Stimulated activated naive CD8-positive, alpha-beta T cell treated with anti-CD3 and anti-CD28 coated beads, Interleukin-15, Interleukin-2, amounts not matched to agents 100 ng/mL and 50 ng/mL, for 24 hours (primary cell): ENCODE results near the gene ATF6B.
"Not testable (repeated sequence)": the region's sequence is repeated elsewhere in the genome, so short reads cannot be mapped to it uniquely, and the experiment has no call there.

Experiments used
- H3K27ac Mint-ChIP-seq: one replicate; pipeline ENCODE4 v1.8.0; 2021; ENCODE audit warnings: mild to moderate bottlenecking, mixed read lengths
- H3K27me3 Mint-ChIP-seq: one replicate; pipeline ENCODE4 v1.8.0; 2021; ENCODE audit warnings: mixed read lengths
- H3K36me3 Mint-ChIP-seq: one replicate; pipeline ENCODE4 v1.8.0; 2021; ENCODE audit warnings: low read depth, mixed read lengths
- H3K4me1 Mint-ChIP-seq: one replicate; pipeline ENCODE4 v1.8.0; 2021; ENCODE audit warnings: low read depth, mixed read lengths
- H3K4me3 Mint-ChIP-seq: one replicate; pipeline ENCODE4 v1.8.0; 2021; ENCODE audit warnings: mild to moderate bottlenecking, mixed read lengths
- H3K9me3 Mint-ChIP-seq: one replicate; pipeline ENCODE4 v1.8.0; 2021; ENCODE audit warnings: mixed read lengths

ATF6B gene

DNA sequence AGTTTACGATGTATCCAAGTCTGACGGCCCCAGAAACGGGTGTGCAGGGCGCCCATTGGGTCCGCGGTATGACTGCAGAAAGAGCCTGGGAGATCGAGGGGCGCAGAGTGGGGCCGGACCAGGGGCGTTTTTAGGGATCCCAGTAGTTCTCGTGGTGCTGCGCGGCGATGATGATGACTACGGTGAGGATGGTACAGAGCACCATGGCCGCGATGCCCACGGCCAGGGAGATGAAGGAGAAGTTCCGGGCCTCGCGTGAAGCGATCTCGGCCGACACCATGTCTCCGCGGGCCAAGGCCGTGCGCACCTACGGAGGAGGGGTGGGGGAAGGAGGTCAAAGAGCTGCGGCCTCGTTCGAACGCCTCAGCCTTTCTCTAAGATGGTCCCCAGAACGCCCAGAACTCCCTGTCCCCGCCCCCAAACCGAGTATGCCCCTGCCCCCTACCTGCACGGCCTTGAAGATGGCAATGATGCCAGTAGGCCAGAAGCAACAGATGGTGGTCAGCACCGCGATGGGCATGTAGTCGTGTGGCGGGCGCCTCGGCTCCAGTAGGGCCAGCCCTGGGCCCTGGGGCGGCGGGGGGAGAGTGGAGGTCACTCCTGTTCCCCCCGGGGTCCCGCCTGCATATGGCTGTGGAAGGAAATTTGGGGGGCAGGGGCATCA is 21.2 kb upstream of the ATF6B start:
- Mint-ChIP-seq H3K4me1 (peaks cover 48% of the 10 kb centered on the region), H3K27me3 (peaks cover 36% of the 10 kb centered on the region), H3K36me3 (no peaks in the 10 kb centered on the region), H3K27ac (no peak overlapping the region), H3K4me3 (peak overlapping the region; percentile 77), H3K9me3 (no peaks in the 10 kb centered on the region)

- Mint-ChIP-seq H3K27me3 (peaks cover 36% of the 10 kb centered on the region), H3K9me3 (no peaks in the 10 kb centered on the region), H3K4me1 (peaks cover 46% of the 10 kb centered on the region), H3K27ac (no peak overlapping the region), H3K4me3 (peak overlapping the region; percentile 77), H3K36me3 (no peaks in the 10 kb centered on the region)
Measured at GRCh38 chr6:32148289-32149091, 20.4 kb upstream of the ATF6B start.

GRCh38 chr6:32147401-32148132 is 19.5 kb upstream of the ATF6B start:
- Mint-ChIP-seq H3K4me1 (peaks cover 37% of the 10 kb centered on the region), H3K9me3 (no peaks in the 10 kb centered on the region), H3K27me3 (peaks cover 31% of the 10 kb centered on the region), H3K27ac (no peak overlapping the region), H3K36me3 (no peaks in the 10 kb centered on the region), H3K4me3 (no peak overlapping the region)

DNA sequence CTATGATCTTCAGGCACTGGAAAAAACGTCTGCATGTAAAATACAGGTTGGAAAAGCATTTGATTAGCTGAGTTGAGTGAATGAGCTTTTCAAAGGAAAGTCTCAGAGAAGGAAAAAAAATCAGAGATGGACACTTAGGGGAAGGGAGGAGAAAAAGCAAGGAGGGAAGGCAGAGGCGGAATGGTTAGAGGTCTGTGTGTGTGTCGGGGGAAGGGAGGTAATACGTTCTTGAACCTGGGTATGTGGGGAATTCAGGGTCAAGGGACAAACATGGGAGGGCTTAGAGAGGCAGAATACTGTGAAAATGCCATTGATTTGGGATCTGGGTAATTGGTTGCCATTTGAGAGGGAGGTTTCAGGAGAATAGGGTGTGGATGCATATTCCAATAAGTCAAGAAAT is 18.6 kb upstream of the ATF6B start:
- Mint-ChIP-seq H3K27ac (no peak overlapping the region), H3K4me1 (peaks cover 30% of the 10 kb centered on the region), H3K4me3 (no peak overlapping the region), H3K36me3 (no peaks in the 10 kb centered on the region), H3K9me3 (no peaks in the 10 kb centered on the region), H3K27me3 (peaks cover 31% of the 10 kb centered on the region)

DNA sequence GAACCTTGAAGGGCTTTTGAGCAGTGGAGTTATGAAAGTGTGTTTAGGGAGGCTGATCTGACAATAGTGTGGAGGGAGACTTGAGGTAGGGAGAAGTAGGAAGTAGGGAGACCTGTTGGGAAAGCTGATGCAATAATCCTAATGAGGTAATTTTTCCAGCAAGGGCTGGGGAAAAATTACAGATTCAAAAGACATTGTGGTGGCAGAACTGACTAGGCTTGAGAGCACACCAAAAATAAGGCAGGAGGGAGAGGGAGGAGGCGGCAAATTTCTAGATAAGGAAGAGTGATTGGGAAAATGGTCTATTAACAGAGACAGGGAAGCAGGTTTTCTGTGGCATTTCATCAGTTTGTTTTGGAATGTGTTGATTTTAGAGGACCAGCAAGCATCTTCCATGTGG is 18.2 kb upstream of the ATF6B start:
- peaks cover 28% of the 10 kb centered on the region for H3K4me1 Mint-ChIP-seq
- peak overlapping the region; percentile 2 for H3K27ac Mint-ChIP-seq

GRCh38 chr6:32144238-32144637 is 16.2 kb upstream of the ATF6B start:
- H3K36me3 Mint-ChIP-seq, H3K4me3 Mint-ChIP-seq, H3K27ac Mint-ChIP-seq, H3K9me3 Mint-ChIP-seq: not testable (repeated sequence)
- Mint-ChIP-seq H3K27me3 (peaks cover 24% of the 10 kb centered on the region), H3K4me1 (peaks cover 15% of the 10 kb centered on the region)

More for the DNA sequence above, 18.2 kb upstream of the ATF6B start:
- no peak overlapping the region for H3K4me3 Mint-ChIP-seq
- H3K36me3 Mint-ChIP-seq = no peaks in the 10 kb centered on the region
- H3K9me3 Mint-ChIP-seq = no peaks in the 10 kb centered on the region
- H3K27me3 Mint-ChIP-seq = peaks cover 31% of the 10 kb centered on the region

DNA sequence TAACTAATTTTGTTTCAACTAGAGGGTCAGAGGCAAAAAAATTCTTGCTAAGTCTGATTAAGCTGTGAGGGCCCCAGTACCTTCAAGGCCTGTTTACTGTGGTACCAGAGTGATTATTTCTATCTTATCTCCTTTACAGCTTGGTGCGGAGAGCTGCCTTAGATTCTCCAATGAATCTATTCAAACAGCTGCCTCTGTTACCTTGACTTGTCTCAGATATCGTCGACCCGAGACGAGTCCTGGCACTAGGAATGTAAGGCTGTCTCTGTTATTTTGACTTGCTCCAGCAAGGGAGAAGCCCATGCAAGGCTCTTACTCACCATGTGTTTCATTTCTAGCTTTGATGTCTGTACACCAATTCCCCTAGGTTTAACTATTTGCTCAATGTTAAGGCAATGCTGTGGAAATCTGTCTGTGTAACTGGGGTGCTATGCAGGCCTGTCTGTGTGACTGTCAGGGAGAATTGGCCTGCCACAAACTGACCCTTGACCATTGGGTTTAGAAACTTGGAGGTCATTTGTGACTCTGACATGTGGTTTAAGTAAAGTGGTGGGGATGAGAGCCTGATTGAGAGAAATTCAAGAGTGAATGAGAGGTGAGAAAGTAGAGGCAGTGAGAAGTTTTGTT is 12.5 kb upstream of the ATF6B start:
- peak overlapping the region; percentile 38 for H3K27ac Mint-ChIP-seq
- H3K36me3 Mint-ChIP-seq = no peaks in the 10 kb centered on the region
- no peaks in the 10 kb centered on the region for H3K4me1 Mint-ChIP-seq
- H3K4me3 Mint-ChIP-seq = no peak overlapping the region
- no peaks in the 10 kb centered on the region for H3K9me3 Mint-ChIP-seq
- H3K27me3 Mint-ChIP-seq = peaks cover 5% of the 10 kb centered on the region

DNA sequence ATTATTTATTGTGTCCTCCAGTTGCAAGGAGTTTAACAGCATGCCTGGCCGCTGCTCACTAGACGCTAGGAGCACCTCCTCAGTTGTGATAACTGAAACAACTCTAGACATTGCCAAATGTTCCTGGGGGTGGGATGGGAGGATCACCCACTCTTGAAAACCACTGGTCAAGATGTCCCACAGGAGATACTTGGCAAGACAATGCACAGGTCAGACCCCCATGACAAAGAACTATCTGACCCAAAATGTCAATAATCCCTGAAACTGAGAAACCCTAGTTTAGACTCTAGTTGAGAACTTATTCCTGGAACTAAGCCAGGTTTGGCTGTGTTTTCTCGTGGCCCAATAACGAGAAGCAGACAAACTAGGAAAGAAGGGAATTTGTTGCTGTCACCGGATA is 11.5 kb upstream of the ATF6B start:
- H3K4me1 Mint-ChIP-seq = no peaks in the 10 kb centered on the region
- no peak overlapping the region for H3K4me3 Mint-ChIP-seq
- no peaks in the 10 kb centered on the region for H3K36me3 Mint-ChIP-seq
- no peaks in the 10 kb centered on the region for H3K9me3 Mint-ChIP-seq
- H3K27ac Mint-ChIP-seq = no peak overlapping the region
- peaks cover 8% of the 10 kb centered on the region for H3K27me3 Mint-ChIP-seq

GRCh38 chr6:32137454-32137853 is 9.4 kb upstream of the ATF6B start:
- no peak overlapping the region for H3K4me3 Mint-ChIP-seq
- H3K9me3 Mint-ChIP-seq = no peaks in the 10 kb centered on the region
- no peak overlapping the region for H3K27ac Mint-ChIP-seq
- H3K27me3 Mint-ChIP-seq = peaks cover 11% of the 10 kb centered on the region
- no peaks in the 10 kb centered on the region for H3K36me3 Mint-ChIP-seq
- H3K4me1 Mint-ChIP-seq = no peaks in the 10 kb centered on the region

- Mint-ChIP-seq H3K4me1 (peaks cover 19% of the 10 kb centered on the region), H3K36me3 (no peaks in the 10 kb centered on the region), H3K9me3 (no peaks in the 10 kb centered on the region), H3K4me3 (no peak overlapping the region), H3K27ac (no peak overlapping the region), H3K27me3 (peaks cover 6% of the 10 kb centered on the region)
Measured at GRCh38 chr6:32133786-32134185, 5.7 kb upstream of the ATF6B start.

GRCh38 chr6:32132110-32132509 is 4.1 kb upstream of the ATF6B start:
- peak overlapping the region; percentile 6 for H3K27ac Mint-ChIP-seq
- H3K27me3 Mint-ChIP-seq = peaks cover 6% of the 10 kb centered on the region
- peaks cover 32% of the 10 kb centered on the region for H3K4me1 Mint-ChIP-seq
- no peak overlapping the region for H3K4me3 Mint-ChIP-seq
- peaks cover under 1% of the 10 kb centered on the region for H3K36me3 Mint-ChIP-seq
- no peaks in the 10 kb centered on the region for H3K9me3 Mint-ChIP-seq

- Mint-ChIP-seq H3K36me3 (peaks cover 7% of the 10 kb centered on the region), H3K9me3 (no peaks in the 10 kb centered on the region), H3K4me1 (peaks cover 38% of the 10 kb centered on the region), H3K4me3 (no peak overlapping the region), H3K27ac (no peak overlapping the region), H3K27me3 (peaks cover 6% of the 10 kb centered on the region)
Measured at GRCh38 chr6:32131439-32131948, 3.4 kb upstream of the ATF6B start.

GRCh38 chr6:32129297-32130088 is 1.4 kb upstream of the ATF6B start:
- Mint-ChIP-seq H3K36me3 (peaks cover 16% of the 10 kb centered on the region), H3K9me3 (no peaks in the 10 kb centered on the region), H3K27ac (peak overlapping the region; percentile 87), H3K4me1 (peaks cover 47% of the 10 kb centered on the region), H3K4me3 (peak overlapping the region; percentile 99), H3K27me3 (peaks cover 3% of the 10 kb centered on the region)

DNA sequence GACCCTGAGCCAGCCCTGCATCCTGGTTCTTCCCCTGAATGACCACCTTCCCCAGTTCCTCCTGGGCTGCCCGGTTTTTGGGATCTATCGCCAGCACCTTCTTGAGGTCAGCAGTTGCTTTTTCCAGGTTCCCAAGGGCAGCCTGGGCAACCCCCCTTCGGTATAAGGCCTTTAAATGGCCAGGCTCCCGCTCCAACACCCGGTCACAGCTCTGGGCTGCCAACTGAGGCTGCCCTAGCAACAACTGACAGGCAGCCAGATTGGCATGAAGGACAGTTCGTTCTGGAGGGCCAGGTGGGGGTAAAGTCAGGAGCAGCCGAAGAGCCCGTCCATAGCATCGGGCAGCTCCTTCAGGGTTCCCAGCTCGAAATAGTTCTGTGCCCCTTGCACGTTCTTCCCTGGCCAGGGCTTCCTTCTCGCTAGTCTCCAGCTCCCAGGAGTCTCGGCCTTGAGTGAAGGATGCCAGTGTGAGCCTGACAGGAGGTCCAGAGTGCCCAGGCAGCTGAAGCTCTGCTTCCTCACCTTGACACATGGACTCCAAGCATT is 778 bp upstream of the ATF6B start:
- Mint-ChIP-seq H3K27me3 (peaks cover under 1% of the 10 kb centered on the region), H3K36me3 (peaks cover 21% of the 10 kb centered on the region), H3K4me1 (peaks cover 52% of the 10 kb centered on the region), H3K27ac (no peak overlapping the region), H3K4me3 (peak overlapping the region; percentile 99), H3K9me3 (no peaks in the 10 kb centered on the region)
